Right cardiac atrium (tissue), 5 donors: ENCODE data around the gene VSTM4. TPM values are rescaled to one million over a fixed set of nuclear protein-coding genes. Genes with fewer than 3 reads are reported as not detected.

Experiments
- ATAC-seq, 2 donors: fragments of 200-7000 bp; cut with Tn5 transposase; one replicate each; pipeline versions ENCODE4 v1.8.0 to v1.9.1; 2020; ENCODE audit warnings: moderate library complexity in 2 of 2, mild to moderate bottlenecking in 1 of 2
- DNase-seq, 3 donors: peaks; one replicate each; pipeline ENCODE4 v3.0.0-alpha.2; 2020
- H3K27ac ChIP-seq: one replicate; pipeline ENCODE4 v1.5.1; 2013; ENCODE audit warnings: mild to moderate bottlenecking, low read length, control low read depth, moderate library complexity
- H3K27me3 ChIP-seq: one replicate; pipeline ENCODE4 v1.6.1; 2013; ENCODE audit not compliant: control insufficient read depth, insufficient read depth
- H3K4me1 ChIP-seq: one replicate; pipeline ENCODE4 v1.6.1; 2013; ENCODE audit warnings: low read length; ENCODE audit not compliant: control insufficient read depth, insufficient read depth
- H3K4me3 ChIP-seq: one replicate; pipeline ENCODE4 v1.5.1; 2013; ENCODE audit warnings: low read length, control low read depth
- H3K9me3 ChIP-seq: one replicate; pipeline ENCODE4 v1.6.1; 2013; ENCODE audit warnings: low read length; ENCODE audit not compliant: control insufficient read depth
- WGBS: extraction: QIAGEN DNeasy Blood & Tissue Kit; methylation state at CpG from one replicate; pipeline ENCODE4 v1.1.7; 2013; 5-methylcytosine and 5-hydroxymethylcytosine counted together
- intact Hi-C, 4 donors: fragments of 100-400 bp; cut with DNase I; formaldehyde crosslinking; loops; one replicate each; pipeline versions ENCODE4 v1.11.0 to v1.14.0; 2022 to 2023
- polyA plus RNA-seq: library from polyadenylated mRNA; stranded (reverse); fragments of 200-250 nt; gene quantifications from one replicate; pipeline ENCODE4 v1.2.3, GENCODE V29; 2013
- total RNA-seq, 4 donors: library from RNA; stranded (reverse); fragmentation: NEBNext Ultra II Directional; extraction: Animal tissue kit (Norgen Biotek cat#: 25700); gene quantifications; one replicate each; pipeline ENCODE4 v1.2.1, GENCODE V29; 2021
- donor health status: healthy with polysubstance abuse.
- donor health status: DM: no; HTN: yes; CAD: no.
- donor health status: DM: no; HTN: no; CAD: no.
- donor health status: DM: no; HTN: yes; CAD: no; lungs with severe emphysema.
- donor health status: DM: yes; HTN: yes; CAD: no.

The VSTM4 gene
- total and polyA plus RNA-seq, 5 donors, result 9.9 to 23.8 (median 21.4) TPM

DNA sequence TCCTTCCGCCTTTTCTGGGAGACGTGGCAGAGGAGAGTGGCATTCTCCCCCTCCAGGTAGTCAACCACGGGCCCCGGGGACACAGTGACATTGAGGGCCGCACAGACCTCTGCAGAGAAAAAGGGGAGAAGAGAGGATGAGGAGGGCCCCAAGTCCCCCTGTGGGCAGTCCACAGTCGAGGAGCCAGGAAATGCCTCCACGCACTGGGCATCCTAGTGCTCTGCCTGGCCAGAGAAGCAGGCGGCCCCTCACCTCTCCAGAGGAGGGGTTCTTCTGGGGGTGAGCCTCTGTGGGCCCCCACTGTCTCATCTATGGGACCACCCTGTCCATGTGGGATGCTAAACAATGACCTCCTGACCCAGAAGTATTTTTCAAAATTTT lies 7.4 kb downstream of the VSTM4 start:
- DNase-seq (no peak), ATAC-seq (no peak)
- WGBS, result 95% methylated on average over 8 of the region's 8 CpGs
- H3K27me3 ChIP-seq, result no peaks in the 10 kb centered on the region
- no peaks in the 10 kb centered on the region for H3K9me3 ChIP-seq
- H3K27ac ChIP-seq, result no peak overlapping the region
- no peak overlapping the region for H3K4me3 ChIP-seq
- peaks cover 21% of the 10 kb centered on the region for H3K4me1 ChIP-seq
- intact Hi-C loops, result loop anchor here in 1 of 4 donors (10.0 kb wide), 1 partner anchor 93 kb away; no protein-coding TSS in a partner anchor

DNA sequence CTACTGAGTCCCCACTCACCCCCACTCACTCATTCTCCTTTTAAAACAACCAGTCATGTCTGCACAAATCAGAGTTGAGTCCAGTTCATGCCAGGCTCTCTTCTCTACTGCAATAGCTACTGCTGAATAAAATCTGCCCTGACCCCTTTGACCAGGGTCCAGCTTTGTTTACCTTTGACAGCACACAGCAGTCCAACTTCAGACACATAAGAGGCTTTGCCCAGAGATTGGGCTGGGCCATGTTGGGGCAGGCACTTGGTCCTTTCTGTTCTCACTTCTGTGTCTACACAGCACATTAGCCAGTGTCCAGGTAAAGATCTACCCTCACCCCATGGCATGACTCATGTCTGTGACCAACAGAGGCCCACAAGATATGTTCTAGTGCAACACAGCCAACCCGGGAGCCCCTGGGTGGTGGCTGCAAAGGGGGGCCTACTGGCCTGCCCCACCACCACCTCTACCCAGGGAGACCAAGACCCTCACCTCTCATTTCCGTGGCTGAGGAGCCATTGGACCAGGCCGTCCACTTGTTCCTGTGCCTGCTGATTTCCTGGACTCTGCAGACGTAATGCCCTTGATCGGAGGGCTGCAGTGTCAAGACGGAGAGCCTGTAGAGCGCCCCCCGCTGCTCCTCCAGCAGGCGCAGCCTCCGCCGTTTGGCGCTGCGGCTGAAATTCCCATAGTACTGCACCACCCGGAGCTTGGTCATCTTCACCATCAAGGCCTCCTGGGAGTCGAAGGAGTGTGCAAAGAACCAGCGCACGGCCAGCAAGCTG lies 8.0 kb downstream of the VSTM4 start:
- Histone ChIP-seq H3K9me3 (no peaks in the 10 kb centered on the region), H3K4me3 (no peak overlapping the region), H3K4me1 (peaks cover 21% of the 10 kb centered on the region), H3K27me3 (no peaks in the 10 kb centered on the region), H3K27ac (no peak overlapping the region)
- intact Hi-C loops, result loop anchor here in 1 of 4 donors (10.0 kb wide), 1 partner anchor 92 kb away; no protein-coding TSS in a partner anchor
- 96% methylated on average over 17 of the region's 17 CpGs for WGBS
- ATAC-seq (no peak), DNase-seq (peak in 1 of 3 donors; percentile 51)

GRCh38 chr10:49106451-49106850 lies 8.9 kb downstream of the VSTM4 start:
- H3K27ac ChIP-seq, result no peak overlapping the region
- WGBS, result 27% methylated on average over 7 of the region's 7 CpGs
- H3K4me3 ChIP-seq, result no peak overlapping the region
- H3K9me3 ChIP-seq, result no peaks in the 10 kb centered on the region
- intact Hi-C loops, result loop anchor here in 1 of 4 donors (10.0 kb wide), 1 partner anchor 92 kb away; no protein-coding TSS in a partner anchor
- peaks cover 18% of the 10 kb centered on the region for H3K4me1 ChIP-seq
- no peaks in the 10 kb centered on the region for H3K27me3 ChIP-seq
- DNase-seq (peak; percentile 64 to 84 (median 73)), ATAC-seq (peak; percentile 12 to 40)

DNA sequence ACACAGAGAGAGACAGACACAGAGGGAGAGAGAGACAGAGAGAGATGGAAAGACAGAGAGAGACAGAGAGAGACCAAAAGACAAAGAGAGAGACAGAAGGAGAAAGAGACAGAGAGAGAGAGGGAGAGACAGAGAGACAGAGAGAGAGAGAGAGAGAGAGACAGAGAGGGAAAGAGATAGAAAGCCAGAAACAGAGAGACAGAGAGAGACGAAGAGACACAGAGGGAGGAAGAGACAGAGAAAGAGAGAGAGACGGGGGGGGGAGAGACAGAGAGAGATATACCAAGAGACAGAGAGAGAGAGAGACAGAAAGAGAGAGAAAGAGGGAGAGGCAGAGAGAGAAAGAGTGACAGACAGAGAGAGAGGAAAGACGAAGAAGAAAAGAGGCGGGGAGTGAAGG lies 10.2 kb downstream of the VSTM4 start:
- Histone ChIP-seq H3K4me1 (peaks cover 13% of the 10 kb centered on the region), H3K27ac (no peak overlapping the region), H3K9me3 (no peaks in the 10 kb centered on the region), H3K4me3 (no peak overlapping the region), H3K27me3 (no peaks in the 10 kb centered on the region)
- intact Hi-C loops, result loop anchor here in 1 of 4 donors (10.0 kb wide), 1 partner anchor 90 kb away; no protein-coding TSS in a partner anchor
- WGBS, result 86% methylated on average over 4 of the region's 4 CpGs
- DNase-seq, result no peak
- ATAC-seq, result no peak

DNA sequence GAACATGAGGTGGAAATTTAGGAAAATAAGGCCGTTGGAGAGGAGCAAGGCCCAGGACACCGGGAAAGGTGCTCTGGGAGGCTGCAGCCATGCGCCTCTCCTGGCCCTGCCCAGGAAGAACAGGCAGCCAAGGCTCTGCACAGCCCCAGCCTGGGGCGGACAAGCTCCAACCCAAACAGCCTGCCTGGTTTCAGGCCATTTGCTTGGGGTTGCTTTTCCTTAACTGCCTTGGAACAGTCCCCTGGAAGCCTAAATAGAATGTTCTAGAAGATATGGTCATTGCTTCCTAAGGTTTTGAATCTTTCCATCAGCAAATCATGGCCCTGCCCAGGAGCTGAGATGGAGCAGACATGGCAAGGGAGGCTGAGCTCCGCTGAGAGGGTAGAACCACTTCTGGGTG lies 11.0 kb downstream of the VSTM4 start:
- H3K4me3 ChIP-seq, result no peak overlapping the region
- intact Hi-C loops, result loop anchor here in 1 of 4 donors (10.0 kb wide), 1 partner anchor 90 kb away; no protein-coding TSS in a partner anchor
- whole genome bisulfite sequencing, result 69% methylated on average over 5 of the region's 5 CpGs
- no peaks in the 10 kb centered on the region for H3K9me3 ChIP-seq
- no peaks in the 10 kb centered on the region for H3K27me3 ChIP-seq
- H3K4me1 ChIP-seq, result peaks cover 13% of the 10 kb centered on the region
- H3K27ac ChIP-seq, result no peak overlapping the region
- peak; percentile 86 to 92 for ATAC-seq
- peak; percentile 48 to 83 (median 73) for DNase-seq

DNA sequence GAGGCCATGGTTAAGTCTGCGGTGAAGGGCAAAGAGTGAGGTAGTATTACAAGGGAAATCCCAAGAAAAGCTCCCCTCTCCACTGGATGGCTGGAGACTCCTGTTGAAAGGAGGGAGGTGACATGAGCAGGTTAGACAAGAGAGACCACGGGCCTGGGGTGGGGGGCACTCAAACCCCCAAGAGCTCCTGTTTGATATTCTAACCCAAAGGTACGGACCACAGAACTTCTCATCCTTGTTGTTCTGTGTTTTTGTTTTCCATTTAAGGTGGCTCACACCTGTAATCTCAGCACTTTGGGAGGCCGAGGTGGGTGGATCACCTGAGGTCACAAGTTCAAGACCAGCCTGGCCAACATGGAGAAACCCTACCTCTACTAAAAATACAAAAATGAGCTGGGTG lies 11.6 kb downstream of the VSTM4 start:
- H3K9me3 ChIP-seq, result no peaks in the 10 kb centered on the region
- DNase-seq (no peak), ATAC-seq (no peak)
- intact Hi-C loops, result loop anchor here in 1 of 4 donors (10.0 kb wide), 1 partner anchor 89 kb away; no protein-coding TSS in a partner anchor
- WGBS, result 89% methylated on average over 4 of the region's 4 CpGs
- no peaks in the 10 kb centered on the region for H3K27me3 ChIP-seq
- H3K4me3 ChIP-seq, result no peak overlapping the region
- no peak overlapping the region for H3K27ac ChIP-seq
- H3K4me1 ChIP-seq, result peaks cover 10% of the 10 kb centered on the region

DNA sequence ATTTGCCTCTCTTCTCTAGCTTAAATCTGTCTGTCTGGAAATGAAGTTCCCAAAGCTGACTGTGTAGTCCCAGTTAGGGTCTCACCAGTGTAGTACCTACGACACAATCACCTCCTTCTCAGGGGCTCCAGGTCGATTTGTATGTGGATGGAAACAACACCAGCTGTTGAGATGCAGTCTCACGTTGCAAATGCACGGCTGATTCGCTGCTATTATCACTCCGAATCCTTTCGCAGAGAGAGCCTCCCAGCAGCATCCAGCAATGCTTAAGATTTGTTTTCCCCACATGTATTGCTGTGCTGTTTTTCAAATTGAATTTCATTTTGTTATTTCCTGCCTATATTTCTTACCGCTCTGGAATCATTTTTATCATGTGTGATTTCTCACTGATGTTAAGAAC lies 16.3 kb downstream of the VSTM4 start:
- ATAC-seq (no peak), DNase-seq (no peak)
- H3K27ac ChIP-seq, result no peak overlapping the region
- H3K9me3 ChIP-seq, result no peaks in the 10 kb centered on the region
- intact Hi-C loops, result no loop called here
- peaks cover 10% of the 10 kb centered on the region for H3K4me1 ChIP-seq
- no peak overlapping the region for H3K4me3 ChIP-seq
- 87% methylated on average over 8 of the region's 8 CpGs for WGBS
- no peaks in the 10 kb centered on the region for H3K27me3 ChIP-seq

DNA sequence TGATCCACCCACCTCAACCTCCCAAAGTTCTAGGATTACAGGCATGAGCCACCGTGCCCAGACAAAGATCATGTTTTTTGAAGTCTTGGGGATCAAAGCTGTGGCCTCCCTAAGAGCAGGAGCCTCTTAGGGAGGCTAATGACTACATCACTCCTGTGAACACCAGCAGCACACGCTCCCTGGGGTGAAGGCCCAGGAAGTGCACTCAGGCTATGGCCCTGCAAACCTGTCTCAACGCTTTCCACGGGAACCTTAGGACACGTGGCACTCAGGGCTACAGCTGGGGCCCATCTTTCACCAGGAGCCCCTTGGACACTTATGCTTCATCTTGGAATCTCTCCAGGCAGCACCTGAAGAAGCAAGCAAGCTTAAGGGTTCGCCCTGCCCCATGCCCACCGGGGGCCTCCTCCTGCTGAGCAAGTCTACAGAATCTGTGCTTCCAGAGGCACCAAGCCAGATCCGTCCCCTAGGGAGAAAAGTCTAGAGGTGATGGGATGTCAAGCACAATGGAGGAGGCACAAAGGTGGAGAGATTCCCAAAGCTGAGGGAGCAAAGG lies 18.4 kb downstream of the VSTM4 start:
- Histone ChIP-seq H3K27me3 (no peaks in the 10 kb centered on the region), H3K4me1 (peaks cover 11% of the 10 kb centered on the region), H3K9me3 (no peaks in the 10 kb centered on the region), H3K27ac (no peak overlapping the region), H3K4me3 (no peak overlapping the region)
- 87% methylated on average over 8 of the region's 8 CpGs for WGBS
- ATAC-seq (no peak), DNase-seq (peak in 1 of 3 donors; percentile 7)
- intact Hi-C loops, result no loop called here

- Histone ChIP-seq H3K27me3 (no peaks in the 10 kb centered on the region), H3K9me3 (no peaks in the 10 kb centered on the region), H3K27ac (no peak overlapping the region), H3K4me1 (peaks cover 26% of the 10 kb centered on the region), H3K4me3 (no peak overlapping the region)
- intact Hi-C loops, result no loop called here
- peak; percentile 48 to 94 for ATAC-seq
- 57% methylated on average over 4 of the region's 4 CpGs for WGBS
- DNase-seq, result peak in 1 of 3 donors; percentile 44
These were observed 20.7 kb downstream of the VSTM4 start for GRCh38 chr10:49094646-49095045.

GRCh38 chr10:49093922-49094321 lies 21.4 kb downstream of the VSTM4 start:
- Histone ChIP-seq H3K27ac (no peak overlapping the region), H3K27me3 (no peaks in the 10 kb centered on the region), H3K4me1 (peaks cover 29% of the 10 kb centered on the region), H3K4me3 (no peak overlapping the region), H3K9me3 (no peaks in the 10 kb centered on the region)
- ATAC-seq (no peak), DNase-seq (peak in 1 of 3 donors; percentile 2)
- intact Hi-C loops, result no loop called here
- WGBS, result 96% methylated on average over 10 of the region's 10 CpGs

DNA sequence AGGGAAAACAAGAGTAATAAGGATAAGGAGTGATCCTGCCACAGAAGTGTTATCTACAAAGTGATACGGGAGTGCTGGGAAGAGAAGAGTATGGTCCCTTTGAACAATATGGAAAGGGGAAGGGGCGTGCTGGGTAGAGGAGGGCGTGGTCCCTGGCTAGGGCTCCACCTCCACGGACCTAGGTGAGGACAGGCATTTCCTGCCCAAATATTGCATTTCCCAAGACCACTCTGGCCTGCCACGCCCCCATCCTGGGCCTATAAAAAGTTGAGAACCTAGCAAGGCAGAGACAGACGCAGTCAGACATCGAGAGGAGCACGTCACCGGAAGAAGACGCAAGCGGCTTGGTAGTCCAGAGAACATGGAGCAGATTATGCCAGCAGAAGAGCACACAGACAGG lies 22.8 kb downstream of the VSTM4 start:
- Histone ChIP-seq H3K4me1 (peaks cover 26% of the 10 kb centered on the region), H3K27me3 (no peaks in the 10 kb centered on the region), H3K9me3 (no peaks in the 10 kb centered on the region), H3K4me3 (no peak overlapping the region), H3K27ac (no peak overlapping the region)
- ATAC-seq (no peak), DNase-seq (peak in 1 of 3 donors; percentile 4)
- WGBS, result 88% methylated on average over 11 of the region's 11 CpGs
- intact Hi-C loops, result no loop called here
